Measurements from ENCODE around the gene KSR2. TPM values are rescaled to one million over a fixed set of nuclear protein-coding genes. Genes with fewer than 3 reads are reported as not detected.

KSR2 gene
- total and polyA plus RNA-seq, 7 donors: under 0.01 to 1.1 (median 0.41) TPM

DNA sequence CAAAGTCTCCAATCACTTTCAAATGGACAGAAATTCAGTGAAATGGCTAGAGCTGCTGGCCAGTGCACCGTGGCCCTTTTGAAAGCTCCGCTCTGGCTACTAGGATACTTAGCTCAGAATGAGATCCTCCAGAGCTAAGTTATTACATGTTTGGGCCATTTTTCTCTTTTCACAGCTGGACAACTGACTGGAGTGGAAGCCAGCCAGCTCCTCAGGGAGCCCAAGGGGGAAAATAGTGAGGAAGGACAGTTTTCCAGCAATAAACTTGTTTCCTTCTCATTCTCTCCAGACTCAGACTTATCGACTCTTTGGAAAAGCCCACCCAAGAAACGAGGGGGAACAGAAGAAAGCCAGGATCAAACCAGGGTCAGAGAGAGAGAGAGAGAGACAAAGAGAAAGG, 266.0 kb downstream of the KSR2 start:
- intact Hi-C loops (cut with DNase I): no loop called here
- no peak for DNase-seq
- no peak overlapping the region for H3K4me3 ChIP-seq
- WGBS, 2 donors: 76 to 81% methylated on average over 4 of the region's 4 CpGs
- TF ChIP-seq EP300 (IDR thresholded peaks at IDR 0.05) (no peak), POLR2A (IDR thresholded peaks at IDR 0.05) (no peak), POLR2AphosphoS5 (IDR thresholded peaks at IDR 0.05) (no peak)
- TF ChIP-seq, protein P1, sequence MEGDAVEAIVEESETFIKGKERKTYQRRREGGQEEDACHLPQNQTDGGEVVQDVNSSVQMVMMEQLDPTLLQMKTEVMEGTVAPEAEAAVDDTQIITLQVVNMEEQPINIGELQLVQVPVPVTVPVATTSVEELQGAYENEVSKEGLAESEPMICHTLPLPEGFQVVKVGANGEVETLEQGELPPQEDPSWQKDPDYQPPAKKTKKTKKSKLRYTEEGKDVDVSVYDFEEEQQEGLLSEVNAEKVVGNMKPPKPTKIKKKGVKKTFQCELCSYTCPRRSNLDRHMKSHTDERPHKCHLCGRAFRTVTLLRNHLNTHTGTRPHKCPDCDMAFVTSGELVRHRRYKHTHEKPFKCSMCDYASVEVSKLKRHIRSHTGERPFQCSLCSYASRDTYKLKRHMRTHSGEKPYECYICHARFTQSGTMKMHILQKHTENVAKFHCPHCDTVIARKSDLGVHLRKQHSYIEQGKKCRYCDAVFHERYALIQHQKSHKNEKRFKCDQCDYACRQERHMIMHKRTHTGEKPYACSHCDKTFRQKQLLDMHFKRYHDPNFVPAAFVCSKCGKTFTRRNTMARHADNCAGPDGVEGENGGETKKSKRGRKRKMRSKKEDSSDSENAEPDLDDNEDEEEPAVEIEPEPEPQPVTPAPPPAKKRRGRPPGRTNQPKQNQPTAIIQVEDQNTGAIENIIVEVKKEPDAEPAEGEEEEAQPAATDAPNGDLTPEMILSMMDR (IDR thresholded peaks at IDR 0.05): no peak
- no peaks in the 10 kb centered on the region for H3K4me1 ChIP-seq
- no peaks in the 10 kb centered on the region for H3K27me3 ChIP-seq
- H3K9me3 ChIP-seq: no peaks in the 10 kb centered on the region
- H3K36me3 ChIP-seq: no peaks in the 10 kb centered on the region
- no peak overlapping the region for H3K27ac ChIP-seq

DNA sequence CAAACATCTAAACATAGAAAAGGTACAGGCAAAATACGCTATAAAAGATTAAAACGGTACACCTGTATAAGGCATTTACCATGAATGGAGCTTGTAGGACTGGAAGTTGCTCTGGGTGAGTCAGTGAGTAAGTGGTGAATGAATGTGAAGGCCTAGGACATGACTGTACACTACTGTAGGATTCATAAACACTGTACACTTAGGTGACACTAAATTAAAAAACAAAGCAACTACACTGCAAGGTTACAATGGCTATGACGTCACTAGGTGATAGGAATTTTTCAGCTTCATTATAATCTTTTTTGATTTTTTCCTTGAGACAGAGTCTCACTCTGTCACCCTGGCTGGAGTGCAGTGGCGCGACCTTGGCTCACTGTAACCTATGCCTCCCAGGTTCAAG, 269.2 kb downstream of the KSR2 start:
- no peaks in the 10 kb centered on the region for H3K36me3 ChIP-seq
- no peaks in the 10 kb centered on the region for H3K27me3 ChIP-seq
- WGBS, 2 donors: 94% methylated on average over 5 of the region's 5 CpGs
- H3K4me1 ChIP-seq: no peaks in the 10 kb centered on the region
- intact Hi-C loops (cut with DNase I): no loop called here
- no peaks in the 10 kb centered on the region for H3K9me3 ChIP-seq
- TF ChIP-seq, protein P1 (IDR thresholded peaks at IDR 0.05): no peak
- TF ChIP-seq EP300 (IDR thresholded peaks at IDR 0.05) (no peak), POLR2AphosphoS5 (IDR thresholded peaks at IDR 0.05) (no peak), POLR2A (IDR thresholded peaks at IDR 0.05) (no peak)
- no peak overlapping the region for H3K27ac ChIP-seq
- H3K4me3 ChIP-seq: no peak overlapping the region
- DNase-seq: no peak

DNA sequence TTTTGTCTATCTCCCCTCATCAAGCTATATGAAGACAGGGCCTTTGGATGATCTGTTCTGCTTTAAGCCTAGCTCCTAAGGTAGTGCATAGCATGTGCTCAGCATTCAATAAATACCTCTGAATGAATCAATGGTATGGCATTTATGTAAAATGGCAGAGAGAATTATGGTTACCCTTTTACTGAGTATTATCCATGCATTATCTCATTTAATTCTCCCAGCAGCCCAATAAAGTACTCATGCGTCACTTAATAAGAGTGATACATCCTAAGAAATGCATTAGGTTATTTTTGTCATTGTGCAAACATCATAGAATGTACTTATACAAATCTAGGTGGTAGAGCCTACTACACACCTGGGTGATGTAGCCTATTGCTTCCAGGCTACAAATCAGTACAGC, 269.7 kb downstream of the KSR2 start:
- TF ChIP-seq, protein P1 (IDR thresholded peaks at IDR 0.05): no peak
- TF ChIP-seq POLR2A (IDR thresholded peaks at IDR 0.05) (no peak), EP300 (IDR thresholded peaks at IDR 0.05) (no peak), POLR2AphosphoS5 (IDR thresholded peaks at IDR 0.05) (no peak)
- Histone ChIP-seq H3K4me3 (no peak overlapping the region), H3K9me3 (no peaks in the 10 kb centered on the region), H3K4me1 (no peaks in the 10 kb centered on the region), H3K27me3 (no peaks in the 10 kb centered on the region), H3K36me3 (no peaks in the 10 kb centered on the region), H3K27ac (no peak overlapping the region)
- intact Hi-C loops (cut with DNase I): no loop called here
- WGBS, 2 donors: 93 to 95% methylated on average over 1 of the region's 1 CpG
- DNase-seq: no peak

DNA sequence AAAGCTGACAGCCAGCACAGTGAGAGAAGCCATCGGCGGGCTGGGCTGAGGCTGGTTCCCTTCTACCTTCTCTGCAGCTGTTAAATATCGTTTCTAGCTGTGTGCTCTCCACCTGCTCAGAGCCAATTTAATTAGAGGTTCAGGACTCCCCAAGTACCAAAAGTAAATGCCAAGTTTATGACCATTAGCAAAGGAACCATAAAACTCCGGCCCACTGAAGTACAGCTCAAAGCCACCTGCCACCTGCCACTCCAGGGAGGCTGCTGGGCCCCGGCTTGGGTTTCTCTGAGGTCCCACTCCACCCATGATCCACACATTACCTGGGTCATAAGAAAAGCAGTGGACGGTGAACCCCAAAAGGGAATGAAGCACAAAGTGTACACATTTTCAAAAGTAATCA, 272.8 kb downstream of the KSR2 start:
- DNase-seq: no peak
- WGBS, 2 donors: 14 to 59% methylated on average over 6 of the region's 6 CpGs
- H3K27ac ChIP-seq: no peak overlapping the region

DNA sequence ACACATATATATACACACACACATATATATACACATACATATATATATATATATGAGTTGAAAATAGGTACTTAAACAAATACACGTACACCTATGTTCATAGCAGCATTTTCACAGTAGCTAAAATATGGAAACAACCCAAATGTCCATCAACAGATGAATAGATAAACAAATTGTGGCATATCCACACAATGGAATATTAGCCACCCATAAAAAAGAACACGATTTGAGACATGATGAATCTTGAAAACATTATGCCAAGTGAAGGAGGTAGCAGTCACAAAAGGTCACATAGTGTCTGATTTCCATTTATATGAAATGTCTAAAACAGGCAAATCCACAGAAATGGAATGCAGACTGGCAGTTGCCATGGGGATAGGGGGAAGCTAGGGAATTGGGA, 276.3 kb downstream of the KSR2 start:
- no peak overlapping the region for H3K27ac ChIP-seq
- H3K27me3 ChIP-seq: no peaks in the 10 kb centered on the region
- intact Hi-C loops (cut with DNase I): no loop called here
- 93 to 95% methylated on average over 2 of the region's 2 CpGs for WGBS, 2 donors
- H3K9me3 ChIP-seq: no peaks in the 10 kb centered on the region
- no peak overlapping the region for H3K4me3 ChIP-seq
- no peak for TF ChIP-seq POLR2AphosphoS5 (IDR thresholded peaks at IDR 0.05)
- TF ChIP-seq EP300 (IDR thresholded peaks at IDR 0.05): no peak
- no peak for TF ChIP-seq POLR2A (IDR thresholded peaks at IDR 0.05)
- TF ChIP-seq, protein P1 (IDR thresholded peaks at IDR 0.05): no peak
- no peaks in the 10 kb centered on the region for H3K36me3 ChIP-seq
- no peak for DNase-seq
- no peaks in the 10 kb centered on the region for H3K4me1 ChIP-seq

More for the DNA sequence above, 272.8 kb downstream of the KSR2 start:
- intact Hi-C loops (cut with DNase I): no loop called here
- Histone ChIP-seq H3K27me3 (no peaks in the 10 kb centered on the region), H3K4me3 (no peak overlapping the region), H3K36me3 (no peaks in the 10 kb centered on the region), H3K9me3 (no peaks in the 10 kb centered on the region), H3K4me1 (no peaks in the 10 kb centered on the region)
- TF ChIP-seq EP300 (IDR thresholded peaks at IDR 0.05) (no peak), POLR2A (IDR thresholded peaks at IDR 0.05) (no peak), POLR2AphosphoS5 (IDR thresholded peaks at IDR 0.05) (no peak)
- TF ChIP-seq, protein P1 (IDR thresholded peaks at IDR 0.05): no peak
